H1 (cell line): ENCODE results near the gene GALNT2. TPM values are rescaled to one million over a fixed set of nuclear protein-coding genes. Genes with fewer than 3 reads are reported as not detected.

ENCODE experiments used
- RAD21 ChIP-seq, 2 experiments: IDR thresholded peaks in 1 of 2; conservative IDR thresholded peaks in 1 of 2; 2 replicates each; pipeline ENCODE4 v1.6.1; 2011; ENCODE audit warnings: low read depth in 2 of 2, low read length in 2 of 2, improper control_type of control experiment in 1 of 2, inconsistent platforms in 1 of 2, mild to moderate bottlenecking in 1 of 2, moderate library complexity in 1 of 2
- polyA plus RNA-seq, 7 experiments: library from polyadenylated mRNA; depleted of rRNA in 3 of 7; stranded (reverse) in 5 of 7; unstranded in 2 of 7; fragments of >200 nt in 5 of 7; fragments of 200-250 nt in 2 of 7; gene quantifications; 1 replicate in 5 of 7; 2 replicates in 1 of 7; 4 replicates in 1 of 7; pipeline versions ENCODE4 v1.2.1 to v1.2.3, GENCODE V29; 2011 to 2013; ENCODE audit warnings: missing spikeins in 2 of 7, mixed read lengths in 2 of 7
- total RNA-seq: library from RNA; stranded (reverse); fragmentation: NEBNext Ultra II Directional; extraction: Animal tissue kit (Norgen Biotek cat#: 25700); gene quantifications from 2 replicates; pipeline ENCODE4 v1.2.1, GENCODE V29; 2021

Gene GALNT2
- total and polyA plus RNA-seq, 2 of the 8 experiments (the other 6 are each of a cell fraction or from before 2014, with no cell fraction given), result 34.5 to 75.3 TPM

GRCh38 chr1:230148126-230148652, 81.2 kb downstream of the GALNT2 start (continued):
- TF ChIP-seq RAD21 (IDR thresholded peaks at IDR 0.05 in 1 of 2, conservative IDR thresholded peaks at IDR 0.05 in 1 of 2; ENCODE audit: low read depth in 2 of 2, low read length in 2 of 2), result no peak
